ENCODE results near the gene CCSER1. TPM values are rescaled to one million over a fixed set of nuclear protein-coding genes. Genes with fewer than 3 reads are reported as not detected.

Gene CCSER1
- total RNA-seq, 1 donor from 2014 or later = not detected

GRCh38 chr4:91025241-91026148 lies 898.3 kb downstream of the CCSER1 start:
- Mint-ChIP-seq H3K4me3 (ENCODE audit: unreplicated experiment) (no peak overlapping the region), H3K4me1 (ENCODE audit: low read depth) (no peaks in the 10 kb centered on the region), H3K27ac (ENCODE audit: unreplicated experiment) (no peak overlapping the region), H3K36me3 (ENCODE audit: low read depth) (no peaks in the 10 kb centered on the region), H3K27me3 (ENCODE audit: low read depth) (peaks cover 2% of the 10 kb centered on the region), H3K9me3 (ENCODE audit: low read depth) (no peaks in the 10 kb centered on the region)
- TF ChIP-seq, protein P1, sequence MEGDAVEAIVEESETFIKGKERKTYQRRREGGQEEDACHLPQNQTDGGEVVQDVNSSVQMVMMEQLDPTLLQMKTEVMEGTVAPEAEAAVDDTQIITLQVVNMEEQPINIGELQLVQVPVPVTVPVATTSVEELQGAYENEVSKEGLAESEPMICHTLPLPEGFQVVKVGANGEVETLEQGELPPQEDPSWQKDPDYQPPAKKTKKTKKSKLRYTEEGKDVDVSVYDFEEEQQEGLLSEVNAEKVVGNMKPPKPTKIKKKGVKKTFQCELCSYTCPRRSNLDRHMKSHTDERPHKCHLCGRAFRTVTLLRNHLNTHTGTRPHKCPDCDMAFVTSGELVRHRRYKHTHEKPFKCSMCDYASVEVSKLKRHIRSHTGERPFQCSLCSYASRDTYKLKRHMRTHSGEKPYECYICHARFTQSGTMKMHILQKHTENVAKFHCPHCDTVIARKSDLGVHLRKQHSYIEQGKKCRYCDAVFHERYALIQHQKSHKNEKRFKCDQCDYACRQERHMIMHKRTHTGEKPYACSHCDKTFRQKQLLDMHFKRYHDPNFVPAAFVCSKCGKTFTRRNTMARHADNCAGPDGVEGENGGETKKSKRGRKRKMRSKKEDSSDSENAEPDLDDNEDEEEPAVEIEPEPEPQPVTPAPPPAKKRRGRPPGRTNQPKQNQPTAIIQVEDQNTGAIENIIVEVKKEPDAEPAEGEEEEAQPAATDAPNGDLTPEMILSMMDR (IDR thresholded peaks at IDR 0.05) = no peak
- DNase-seq (ENCODE audit: low spot score) = no peak

GRCh38 chr4:91028228-91028627 lies 901.0 kb downstream of the CCSER1 start:
- Mint-ChIP-seq H3K36me3 (ENCODE audit: low read depth) (no peaks in the 10 kb centered on the region), H3K4me3 (ENCODE audit: unreplicated experiment) (no peak overlapping the region), H3K27ac (ENCODE audit: unreplicated experiment) (no peak overlapping the region), H3K9me3 (ENCODE audit: low read depth) (no peaks in the 10 kb centered on the region), H3K4me1 (ENCODE audit: low read depth) (no peaks in the 10 kb centered on the region), H3K27me3 (ENCODE audit: low read depth) (peaks cover 4% of the 10 kb centered on the region)
- TF ChIP-seq, protein P1 (IDR thresholded peaks at IDR 0.05) = no peak
- DNase-seq (ENCODE audit: low spot score) = no peak

- Mint-ChIP-seq H3K4me1 (ENCODE audit: low read depth) (no peaks in the 10 kb centered on the region), H3K27me3 (ENCODE audit: low read depth) (peaks cover 7% of the 10 kb centered on the region), H3K9me3 (ENCODE audit: low read depth) (no peaks in the 10 kb centered on the region), H3K36me3 (ENCODE audit: low read depth) (no peaks in the 10 kb centered on the region), H3K27ac (ENCODE audit: unreplicated experiment) (no peak overlapping the region), H3K4me3 (ENCODE audit: unreplicated experiment) (no peak overlapping the region)
- TF ChIP-seq, protein P1 (IDR thresholded peaks at IDR 0.05) = no peak
- DNase-seq (ENCODE audit: low spot score) = no peak
Observed at GRCh38 chr4:91031761-91032160, 904.6 kb downstream of the CCSER1 start.

GRCh38 chr4:91032725-91033445 lies 905.7 kb downstream of the CCSER1 start:
- Mint-ChIP-seq H3K4me1 (ENCODE audit: low read depth) (no peaks in the 10 kb centered on the region), H3K27ac (ENCODE audit: unreplicated experiment) (no peak overlapping the region), H3K36me3 (ENCODE audit: low read depth) (no peaks in the 10 kb centered on the region), H3K4me3 (ENCODE audit: unreplicated experiment) (no peak overlapping the region), H3K9me3 (ENCODE audit: low read depth) (no peaks in the 10 kb centered on the region), H3K27me3 (ENCODE audit: low read depth) (peaks cover 7% of the 10 kb centered on the region)
- TF ChIP-seq, protein P1 (IDR thresholded peaks at IDR 0.05) = peak; percentile 39
- DNase-seq (ENCODE audit: low spot score) = no peak

GRCh38 chr4:91035276-91035675 lies 908.1 kb downstream of the CCSER1 start:
- Mint-ChIP-seq H3K27me3 (ENCODE audit: low read depth) (peaks cover 6% of the 10 kb centered on the region), H3K4me3 (ENCODE audit: unreplicated experiment) (no peak overlapping the region), H3K27ac (ENCODE audit: unreplicated experiment) (no peak overlapping the region), H3K9me3 (ENCODE audit: low read depth) (no peaks in the 10 kb centered on the region), H3K36me3 (ENCODE audit: low read depth) (no peaks in the 10 kb centered on the region), H3K4me1 (ENCODE audit: low read depth) (no peaks in the 10 kb centered on the region)
- DNase-seq (ENCODE audit: low spot score) = no peak
- TF ChIP-seq, protein P1 (IDR thresholded peaks at IDR 0.05) = no peak
